ENCODE data around the gene TNFRSF1A.
"Not testable (repeated sequence)": the region's sequence is repeated elsewhere in the genome, so short reads cannot be mapped to it uniquely, and the experiment has no call there.

The TNFRSF1A gene

GRCh38 chr12:6352193-6353173 is 10.6 kb upstream of the TNFRSF1A start:
- no peak for TF ChIP-seq CTCF (conservative IDR thresholded peaks at IDR 0.05)
- H3K27ac ChIP-seq, result no peak overlapping the region

GRCh38 chr12:6351622-6352021 is 9.7 kb upstream of the TNFRSF1A start:
- TF ChIP-seq CTCF (conservative IDR thresholded peaks at IDR 0.05), result no peak
- H3K27ac ChIP-seq, result no peak overlapping the region

- TF ChIP-seq CTCF (conservative IDR thresholded peaks at IDR 0.05), result no peak
- H3K27ac ChIP-seq, result no peak overlapping the region
Observed at GRCh38 chr12:6347367-6348338, 5.8 kb upstream of the TNFRSF1A start.

- no peak for TF ChIP-seq CTCF (conservative IDR thresholded peaks at IDR 0.05)
- H3K27ac ChIP-seq, result no peak overlapping the region
Observed at GRCh38 chr12:6346942-6347341, 5.1 kb upstream of the TNFRSF1A start.

GRCh38 chr12:6346235-6346832 is 4.5 kb upstream of the TNFRSF1A start:
- no peak overlapping the region for H3K27ac ChIP-seq
- TF ChIP-seq CTCF (conservative IDR thresholded peaks at IDR 0.05), result no peak

- no peak overlapping the region for H3K27ac ChIP-seq
- TF ChIP-seq CTCF (conservative IDR thresholded peaks at IDR 0.05), result no peak
Observed at GRCh38 chr12:6345319-6346091, 3.6 kb upstream of the TNFRSF1A start.

GRCh38 chr12:6344101-6344660 is 2.3 kb upstream of the TNFRSF1A start:
- not testable (repeated sequence) for H3K27ac ChIP-seq

All from VCaP (cell line).